GM12892 (cell line): ENCODE data around the gene NDUFA3.
A peak's percentile ranks its signal among the peaks of the same experiment; 100 is the strongest.

Experiments
- DNase-seq: peaks from one replicate; pipeline ENCODE4 v3.0.0; 2011; ENCODE audit not compliant: insufficient read length
- FAIRE-seq: peaks from 2 replicates; lab custom pipeline; 2011; peaks lifted over from hg19 to GRCh38; lab: Jason Lieb, UNC
- POLR2A ChIP-seq: IDR thresholded peaks from 2 replicates; pipeline ENCODE4 v1.6.1; 2011; ENCODE audit warnings: low read depth, low read length, control low read depth
- POLR2AphosphoS5 ChIP-seq: IDR thresholded peaks from 2 replicates; pipeline ENCODE4 v1.6.1; 2011; ENCODE audit warnings: low read depth, low read length, control low read depth
- TAF1 ChIP-seq: IDR thresholded peaks from 2 replicates; pipeline ENCODE4 v1.6.1; 2011; ENCODE audit warnings: low read depth, mild to moderate bottlenecking, control low read depth, low read length, borderline replicate concordance

NDUFA3 gene

GRCh38 chr19:54115109-54116063, 12.7 kb downstream of the NDUFA3 start, which contains the start of the genes PRPF31 and TFPT:
Gene PRPF31, plus strand, starts transcription at chr19:54115754. Its CDS starts 2,525 bp downstream, at chr19:54118279.
Gene TFPT, minus strand, starts transcription at chr19:54115657. Its CDS starts 388 bp downstream, at chr19:54115269.
- FAIRE-seq = peak; percentile 100

DNA sequence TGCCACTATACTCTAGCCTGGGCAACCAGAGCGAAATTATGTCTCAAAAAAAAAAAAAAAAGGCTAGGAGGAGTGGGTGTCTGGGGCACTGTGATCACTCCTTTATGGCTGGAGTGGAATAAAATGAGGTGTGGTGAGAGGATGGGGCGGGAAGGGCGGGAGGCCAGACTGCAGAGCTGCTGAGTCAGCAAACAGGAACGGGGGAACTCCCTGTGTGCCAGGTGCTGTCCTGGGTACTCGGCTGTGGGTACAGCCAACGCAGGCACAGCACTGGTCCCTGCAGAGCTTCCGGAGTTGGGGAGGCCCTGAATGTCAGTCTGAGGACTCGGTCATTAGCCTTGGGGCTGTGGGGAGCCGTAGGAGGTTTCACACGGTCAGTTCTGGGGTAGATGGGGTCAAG, 18.6 kb downstream of the NDUFA3 start:
- FAIRE-seq (no peak), DNase-seq (no peak)
- TF ChIP-seq POLR2A (no peak), TAF1 (no peak), POLR2AphosphoS5 (no peak)

More at GRCh38 chr19:54115109-54116063, 12.7 kb downstream of the NDUFA3 start, which contains the start of the genes PRPF31 and TFPT:
- TF ChIP-seq POLR2A (peak; percentile 88), POLR2AphosphoS5 (peak; percentile 73), TAF1 (peak; percentile 73; the same call in 1 of the 2 replicates)
- peak; percentile 95 for DNase-seq

DNA sequence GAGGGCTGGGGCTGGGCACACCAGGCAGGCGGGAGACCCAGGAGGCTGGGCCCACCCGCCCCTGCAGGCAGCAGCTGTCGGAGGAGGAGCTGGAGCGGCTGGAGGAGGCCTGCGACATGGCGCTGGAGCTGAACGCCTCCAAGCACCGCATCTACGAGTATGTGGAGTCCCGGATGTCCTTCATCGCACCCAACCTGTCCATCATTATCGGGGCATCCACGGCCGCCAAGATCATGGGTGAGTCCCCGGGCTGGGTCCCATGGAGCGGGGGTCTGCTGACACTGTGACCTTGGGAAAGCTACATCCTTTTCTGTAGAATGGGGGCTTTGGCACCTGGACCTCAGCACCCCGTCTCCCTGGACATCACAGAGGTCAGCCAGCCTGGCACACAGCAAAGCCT, 21.0 kb downstream of the NDUFA3 start:
- TF ChIP-seq POLR2A (no peak), TAF1 (no peak), POLR2AphosphoS5 (no peak)
- DNase-seq = no peak
- no peak for FAIRE-seq

DNA sequence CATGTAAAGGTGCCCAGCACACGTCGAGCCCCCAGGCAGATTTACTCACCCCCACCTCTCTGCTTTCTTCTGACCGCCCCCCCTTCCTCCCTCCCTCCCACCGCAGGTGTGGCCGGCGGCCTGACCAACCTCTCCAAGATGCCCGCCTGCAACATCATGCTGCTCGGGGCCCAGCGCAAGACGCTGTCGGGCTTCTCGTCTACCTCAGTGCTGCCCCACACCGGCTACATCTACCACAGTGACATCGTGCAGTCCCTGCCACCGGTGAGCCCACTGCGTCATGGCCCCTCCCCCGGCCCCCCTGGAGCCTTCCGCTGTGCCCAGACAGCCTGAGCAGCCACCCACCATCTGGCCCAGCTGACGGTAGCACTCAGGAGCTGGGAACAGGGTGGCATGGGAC, 21.7 kb downstream of the NDUFA3 start:
- FAIRE-seq (no peak), DNase-seq (no peak)
- TF ChIP-seq POLR2A (no peak), POLR2AphosphoS5 (no peak), TAF1 (no peak)

DNA sequence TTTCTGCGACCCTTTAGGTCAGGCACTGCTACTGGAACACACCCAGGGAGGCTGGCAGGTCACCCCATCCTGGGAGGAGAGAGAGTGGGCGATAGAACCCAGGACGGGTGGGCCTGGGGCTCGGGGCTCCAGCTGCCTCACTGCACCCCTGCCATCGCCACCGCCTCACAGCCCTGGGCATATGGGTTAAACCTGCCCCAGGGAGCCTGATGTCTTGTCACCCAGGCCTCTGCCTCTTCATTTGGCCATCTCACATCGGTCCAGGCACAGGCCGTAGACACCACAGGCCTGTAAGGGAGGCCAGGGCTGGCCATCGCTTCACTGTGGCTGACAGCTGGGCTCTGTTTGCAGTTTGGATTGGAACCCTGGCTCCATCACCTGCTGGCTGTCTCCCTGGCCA, 23.1 kb downstream of the NDUFA3 start:
- DNase-seq (no peak), FAIRE-seq (no peak)
- TF ChIP-seq POLR2AphosphoS5 = no peak
- no peak for TF ChIP-seq POLR2A
- TF ChIP-seq TAF1 = no peak

DNA sequence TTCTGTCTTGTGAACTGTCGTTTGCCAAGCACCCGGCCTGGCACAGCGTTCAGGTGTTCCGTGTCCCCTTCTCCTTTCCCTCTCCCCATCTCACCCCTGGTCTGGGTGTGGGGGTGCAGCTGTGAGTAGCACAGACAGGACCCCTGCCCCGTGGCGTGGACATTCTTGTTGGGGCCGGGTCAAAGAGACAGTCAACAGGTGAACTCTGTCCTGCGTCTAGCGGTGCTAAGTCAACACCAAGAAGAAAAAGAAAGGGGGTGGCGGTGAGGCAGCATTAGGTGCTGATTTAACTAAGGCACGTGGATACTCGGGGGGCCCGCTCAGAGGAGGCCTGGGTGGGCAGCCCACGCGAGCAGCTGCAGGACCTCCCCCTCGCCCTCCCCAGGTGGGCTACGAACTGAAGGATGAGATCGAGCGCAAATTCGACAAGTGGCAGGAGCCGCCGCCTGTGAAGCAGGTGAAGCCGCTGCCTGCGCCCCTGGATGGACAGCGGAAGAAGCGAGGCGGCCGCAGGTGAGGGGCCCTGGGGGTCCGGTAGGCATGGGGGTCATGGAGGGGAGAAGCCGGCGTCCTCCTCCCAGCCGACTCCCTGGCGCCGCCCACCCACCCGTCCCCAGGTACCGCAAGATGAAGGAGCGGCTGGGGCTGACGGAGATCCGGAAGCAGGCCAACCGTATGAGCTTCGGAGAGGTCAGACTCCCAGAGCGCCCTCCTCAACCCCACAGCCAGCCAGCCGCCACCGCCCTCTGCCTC, 25.2 kb downstream of the NDUFA3 start:
- no peak for TF ChIP-seq TAF1
- no peak for TF ChIP-seq POLR2A
- no peak for TF ChIP-seq POLR2AphosphoS5
- no peak for DNase-seq
- no peak for FAIRE-seq

- DNase-seq (no peak), FAIRE-seq (no peak)
- TF ChIP-seq TAF1 (no peak), POLR2AphosphoS5 (no peak), POLR2A (no peak)
These were observed 25.7 kb downstream of the NDUFA3 start for GRCh38 chr19:54128441-54128725.

DNA sequence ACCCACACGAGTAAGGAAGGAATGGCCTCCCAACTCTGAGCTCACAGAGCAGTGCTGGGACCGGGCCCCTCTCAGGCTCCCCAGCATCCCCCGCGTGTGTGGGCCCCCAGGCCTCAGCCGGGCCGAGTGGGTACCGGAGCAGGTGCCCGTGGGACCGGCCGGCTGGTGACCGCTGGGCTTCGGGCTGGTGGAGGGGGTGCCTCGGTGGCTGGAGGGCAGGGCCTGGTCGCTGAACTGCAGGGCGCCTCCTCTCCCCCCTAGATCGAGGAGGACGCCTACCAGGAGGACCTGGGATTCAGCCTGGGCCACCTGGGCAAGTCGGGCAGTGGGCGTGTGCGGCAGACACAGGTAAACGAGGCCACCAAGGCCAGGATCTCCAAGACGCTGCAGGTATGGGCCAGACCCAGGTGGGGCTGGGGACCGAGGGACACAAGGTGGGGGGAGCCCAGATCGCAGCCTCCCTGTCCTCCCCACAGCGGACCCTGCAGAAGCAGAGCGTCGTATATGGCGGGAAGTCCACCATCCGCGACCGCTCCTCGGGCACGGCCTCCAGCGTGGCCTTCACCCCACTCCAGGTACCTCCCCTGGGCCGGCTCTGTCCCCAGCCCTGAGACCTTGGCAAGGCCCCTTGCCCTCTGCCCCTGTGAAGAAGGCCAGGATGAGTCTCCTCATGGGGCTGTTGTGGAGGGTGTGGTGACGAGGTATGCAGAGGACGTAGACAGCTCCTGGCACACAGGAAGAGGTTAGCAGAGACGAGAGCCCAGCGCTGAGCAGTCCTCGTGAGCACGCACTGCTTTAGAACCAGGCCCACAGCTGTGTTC, 26.4 kb downstream of the NDUFA3 start:
- TF ChIP-seq TAF1 (no peak), POLR2AphosphoS5 (no peak), POLR2A (no peak)
- FAIRE-seq = no peak
- no peak for DNase-seq

GRCh38 chr19:54129617-54129996, 27.0 kb downstream of the NDUFA3 start:
- FAIRE-seq = no peak
- no peak for DNase-seq
- TF ChIP-seq POLR2AphosphoS5 (no peak), POLR2A (no peak), TAF1 (no peak)

DNA sequence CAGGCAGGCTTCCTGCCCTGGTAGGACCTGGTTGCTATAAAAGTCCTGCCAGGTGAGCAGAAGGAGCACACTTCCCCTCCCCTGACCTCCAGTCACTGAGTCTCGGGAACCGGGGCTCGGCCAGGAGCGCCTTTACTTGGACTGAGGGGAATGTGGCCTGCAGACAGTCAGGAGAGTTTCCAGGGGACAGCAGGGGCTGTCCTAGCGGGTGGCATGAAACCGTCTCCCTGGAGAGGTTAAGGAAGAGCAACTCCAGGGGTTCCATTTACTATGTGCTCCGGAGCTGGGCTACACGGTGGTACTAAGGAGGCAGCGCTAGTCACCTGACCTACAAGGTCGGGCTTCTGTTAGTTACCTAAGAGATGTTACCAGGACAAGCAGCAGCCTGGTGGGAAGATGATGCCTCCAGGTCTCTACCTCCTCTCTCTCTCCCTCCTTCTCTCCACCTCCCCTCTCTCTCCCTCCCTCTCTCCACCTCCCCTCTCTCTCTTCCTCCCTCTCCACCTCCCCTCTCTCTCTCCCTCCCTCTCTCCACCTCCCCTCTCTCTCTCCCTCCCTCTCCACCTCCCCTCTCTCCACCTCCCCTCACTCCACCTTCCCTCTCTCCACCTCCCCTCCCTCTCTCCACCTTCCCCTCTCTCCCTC, 30.8 kb downstream of the NDUFA3 start:
- no peak for FAIRE-seq
- DNase-seq = no peak
- 0 out of 2 replicates have a peak, but pooled peaks have one; percentile 45 for TF ChIP-seq POLR2A
- no peak for TF ChIP-seq TAF1
- TF ChIP-seq POLR2AphosphoS5 = peak; percentile 70; the same call in 1 of the 2 replicates
